GM12892 (cell line): ENCODE results near the gene ATP9A.

ENCODE experiments used
- POLR2A ChIP-seq: IDR thresholded peaks from 2 replicates; pipeline ENCODE4 v1.6.1; 2011; ENCODE audit warnings: low read depth, low read length, control low read depth
- POLR2AphosphoS5 ChIP-seq: IDR thresholded peaks from 2 replicates; pipeline ENCODE4 v1.6.1; 2011; ENCODE audit warnings: low read depth, low read length, control low read depth
- TAF1 ChIP-seq: IDR thresholded peaks from 2 replicates; pipeline ENCODE4 v1.6.1; 2011; ENCODE audit warnings: low read depth, mild to moderate bottlenecking, control low read depth, low read length, borderline replicate concordance

GRCh38 chr20:51713213-51713598, 55.0 kb downstream of the ATP9A start:
- TF ChIP-seq POLR2A (no peak), TAF1 (no peak), POLR2AphosphoS5 (no peak)
